Stomach (tissue), 4 donors: ENCODE data around the gene MARCHF3.

ENCODE experiments used
- CTCF ChIP-seq, 7 experiments: fragments of 450-650 bp in 4 of 7; fragments of 200-600 bp in 3 of 7; sonication (generic) in 3 of 7; IDR thresholded peaks; one replicate each; pipeline ENCODE4 v1.5.1; 2016 to 2019; ENCODE audit warnings: antibody characterized with exemption in 7 of 7, control low read depth in 2 of 7, mild to moderate bottlenecking in 1 of 7
- POLR2AphosphoS5 ChIP-seq, 3 donors: sonication (generic); formaldehyde crosslinking; IDR thresholded peaks; one replicate each; pipeline ENCODE4 v1.6.1; 2016; ENCODE audit warnings: antibody characterized with exemption in 3 of 3

GRCh38 chr5:126912616-126913200, 117.7 kb downstream of the MARCHF3 start:
- no peak for TF ChIP-seq CTCF (IDR thresholded peaks at IDR 0.05)
- no peak for TF ChIP-seq POLR2AphosphoS5 (IDR thresholded peaks at IDR 0.05)
